Measurements from ENCODE around the gene HOMER1.
A peak's percentile ranks its signal among the peaks of the same experiment; 100 is the strongest.
"Not testable (repeated sequence)": the region's sequence is repeated elsewhere in the genome, so short reads cannot be mapped to it uniquely, and the experiment has no call there.

HOMER1 gene

GRCh38 chr5:79517601-79518000 is 3.7 kb upstream of the HOMER1 start:
- FAIRE-seq: no peak
- DNase-seq (ENCODE audit: low spot score): no peak

- no peak for DNase-seq (ENCODE audit: low spot score)
- no peak for FAIRE-seq
Measured at GRCh38 chr5:79516986-79517385, 3.1 kb upstream of the HOMER1 start.

GRCh38 chr5:79516331-79516730 is 2.4 kb upstream of the HOMER1 start:
- FAIRE-seq: not testable (repeated sequence)

GRCh38 chr5:79514391-79515105 is 614 bp upstream of the HOMER1 start:
- peak; percentile 99 for FAIRE-seq
- DNase-seq (ENCODE audit: low spot score): peak; percentile 91

More at GRCh38 chr5:79516331-79516730, 2.4 kb upstream of the HOMER1 start:
- not testable (repeated sequence) for DNase-seq (ENCODE audit: low spot score)

- DNase-seq (ENCODE audit: low spot score): peak; percentile 20
- FAIRE-seq: no peak
Measured at GRCh38 chr5:79513308-79513703, 628 bp downstream of the HOMER1 start.

DNA sequence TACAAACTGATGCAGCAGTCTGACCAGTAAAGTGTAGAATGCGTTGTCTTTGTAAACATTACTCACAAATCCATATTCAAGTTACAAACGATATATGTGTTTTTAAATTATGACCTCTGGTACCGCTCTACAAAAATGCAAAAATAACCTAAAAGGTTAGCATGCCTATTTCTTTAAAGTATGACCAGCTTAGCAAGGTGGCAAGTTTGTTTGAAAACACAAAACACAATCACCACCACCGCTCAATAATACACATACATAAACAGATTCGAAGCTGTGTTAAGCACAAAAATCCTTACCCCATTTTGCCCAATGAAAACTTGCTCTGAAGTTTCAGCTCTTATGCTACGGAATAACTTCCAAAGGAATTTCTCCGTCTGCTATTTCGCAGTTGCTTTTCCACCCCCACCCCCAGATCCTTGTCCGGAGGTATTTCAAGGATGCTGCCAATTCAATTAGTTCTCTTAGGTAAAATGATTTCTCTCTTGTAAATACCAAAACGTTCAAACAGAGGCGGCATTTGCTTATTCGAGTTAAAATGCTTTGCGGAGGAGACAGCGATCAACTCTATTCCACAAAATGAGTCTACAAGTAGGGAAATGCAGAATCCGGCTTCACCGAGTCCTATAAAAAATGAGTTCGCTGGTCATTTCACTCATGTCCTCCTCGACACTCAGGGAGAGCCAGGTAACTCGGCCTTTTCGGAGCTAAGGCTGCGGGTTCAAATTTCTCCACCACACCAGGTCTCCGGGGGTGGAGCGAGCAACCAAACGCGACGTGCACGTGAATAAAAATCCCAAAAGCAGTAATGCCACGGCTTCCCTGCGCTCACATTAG is 1.2 kb downstream of the HOMER1 start:
- FAIRE-seq: no peak
- no peak for DNase-seq (ENCODE audit: low spot score)

DNA sequence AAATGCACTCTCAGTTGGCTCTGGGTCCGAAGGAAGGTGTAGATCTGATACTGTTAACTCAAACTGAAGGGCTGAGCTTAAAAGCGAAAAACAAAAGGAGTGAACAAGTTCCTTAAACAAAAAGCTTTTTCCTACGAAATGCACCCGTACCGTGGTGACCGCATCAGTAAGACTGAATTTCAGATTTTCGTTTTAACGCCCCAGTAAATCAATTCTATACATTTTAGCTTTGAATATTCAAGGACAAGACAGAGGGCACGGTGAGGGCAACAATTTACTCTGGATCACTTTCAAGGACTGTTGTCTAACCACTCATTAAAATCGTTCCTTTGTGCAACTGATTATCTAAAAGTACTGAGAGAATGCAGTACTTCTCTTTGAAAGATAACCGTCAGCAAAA is 1.9 kb downstream of the HOMER1 start:
- FAIRE-seq (no peak), DNase-seq (ENCODE audit: low spot score) (no peak)

GRCh38 chr5:79510638-79511037 is 3.3 kb downstream of the HOMER1 start:
- FAIRE-seq (no peak), DNase-seq (ENCODE audit: low spot score) (no peak)

GRCh38 chr5:79509244-79509885 is 4.6 kb downstream of the HOMER1 start:
- FAIRE-seq: no peak
- no peak for DNase-seq (ENCODE audit: low spot score)

DNA sequence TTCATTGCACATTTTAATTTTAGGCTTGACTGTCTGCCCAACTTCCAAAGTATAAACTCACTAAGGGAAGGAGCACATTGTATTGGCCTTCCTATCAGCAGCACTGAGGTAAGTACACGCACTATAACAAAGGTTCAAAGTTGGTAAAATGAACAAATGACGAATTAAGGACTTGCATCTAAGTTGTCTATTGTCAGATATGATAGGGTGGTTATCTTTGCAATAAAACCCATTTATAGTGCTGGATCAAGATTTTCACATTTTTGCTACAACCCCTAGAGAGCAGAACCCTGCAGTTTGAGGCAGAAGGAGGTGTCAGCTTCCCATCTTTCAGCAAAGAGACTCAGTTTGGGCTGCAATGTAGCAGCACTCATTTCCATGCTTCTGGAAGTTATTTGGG is 5.1 kb downstream of the HOMER1 start:
- DNase-seq (ENCODE audit: low spot score) (no peak), FAIRE-seq (no peak)

- FAIRE-seq: no peak
- no peak for DNase-seq (ENCODE audit: low spot score)
Measured at GRCh38 chr5:79508354-79508753, 5.6 kb downstream of the HOMER1 start.

- no peak for DNase-seq (ENCODE audit: low spot score)
- no peak for FAIRE-seq
Measured at GRCh38 chr5:79507251-79508205, 6.4 kb downstream of the HOMER1 start.

DNA sequence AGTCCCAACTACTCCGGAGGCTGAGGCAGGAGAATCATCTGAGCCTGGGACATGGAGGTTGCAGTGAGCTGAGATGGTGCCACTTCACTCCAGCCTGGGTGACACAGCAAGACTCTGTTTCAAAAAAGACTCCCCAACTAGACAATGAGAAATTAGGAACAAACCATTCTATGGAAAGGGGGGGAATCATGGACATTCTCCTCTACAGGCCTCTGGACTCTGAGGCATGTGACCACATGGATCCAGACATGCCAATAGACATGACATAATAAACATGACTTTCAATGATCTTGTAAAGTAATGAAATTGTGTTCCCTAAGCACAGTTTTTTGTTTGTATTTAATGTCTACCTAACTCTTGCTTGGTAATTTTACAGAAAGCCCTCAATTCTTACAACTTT is 8.8 kb downstream of the HOMER1 start:
- DNase-seq (ENCODE audit: low spot score): no peak
- FAIRE-seq: no peak

DNA sequence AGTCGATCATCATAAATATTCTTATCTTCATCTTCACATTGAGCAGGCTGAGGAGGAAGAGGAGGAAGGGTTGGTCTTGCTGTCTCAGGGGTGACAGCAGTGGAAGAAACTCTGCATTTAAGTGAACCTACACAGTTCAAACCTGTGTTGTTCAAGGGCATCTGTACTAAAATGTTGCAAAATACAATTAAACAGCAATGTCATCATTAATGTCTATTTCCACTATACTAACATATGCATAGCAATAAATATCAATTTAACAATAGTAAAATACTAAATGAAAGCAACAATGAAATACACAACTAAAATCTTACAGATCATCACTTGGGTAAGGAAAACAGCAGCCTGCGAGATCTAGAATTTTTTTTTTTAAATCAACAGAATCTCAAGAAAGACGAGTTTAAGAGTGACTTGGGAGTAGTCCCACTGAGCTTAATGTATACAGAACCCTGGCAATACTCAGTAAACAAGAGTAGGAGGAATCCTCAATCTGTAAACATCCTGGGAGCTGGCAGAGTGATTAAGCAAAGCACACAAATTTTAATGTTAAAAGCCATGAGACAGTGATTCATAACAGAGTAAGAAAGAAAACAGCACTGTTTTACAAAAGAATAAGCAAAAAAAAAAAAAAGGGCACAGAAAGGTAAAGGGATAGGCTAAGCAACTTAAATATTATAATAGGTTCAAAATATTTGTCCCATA is 10.0 kb downstream of the HOMER1 start:
- FAIRE-seq: no peak

DNA sequence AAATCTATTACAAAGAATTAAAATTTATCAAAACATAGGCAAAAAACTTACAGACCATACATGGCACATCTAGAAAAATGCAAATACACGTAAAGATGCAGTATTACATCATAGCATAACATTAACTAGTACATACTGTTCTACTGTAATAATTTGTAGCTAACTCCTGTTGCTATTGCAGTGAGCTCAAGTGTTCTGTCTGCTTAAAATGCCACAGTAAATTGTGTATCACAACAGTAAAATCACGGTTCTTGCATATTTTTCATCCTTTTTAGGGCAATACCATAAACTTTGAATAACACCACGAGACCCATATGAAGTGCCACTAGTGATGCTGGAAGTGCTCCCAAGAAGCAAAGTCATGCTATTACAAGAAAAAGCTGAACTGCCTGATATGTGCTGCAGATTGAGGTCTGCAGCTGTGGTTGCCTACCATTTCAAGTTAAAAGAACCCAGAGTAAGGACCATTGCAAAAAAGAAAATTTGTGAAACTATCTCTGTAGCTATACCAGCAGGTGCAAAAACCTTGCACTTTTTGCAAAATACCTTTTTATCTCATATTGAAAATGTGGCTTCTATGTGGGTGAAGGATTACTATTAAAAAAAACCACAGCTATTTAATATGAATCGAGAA is 14.2 kb downstream of the HOMER1 start:
- no peak for DNase-seq (ENCODE audit: low spot score)
- no peak for FAIRE-seq

More for the DNA sequence above, 10.0 kb downstream of the HOMER1 start:
- DNase-seq (ENCODE audit: low spot score): no peak

GRCh38 chr5:79495311-79495710 is 18.6 kb downstream of the HOMER1 start:
- DNase-seq (ENCODE audit: low spot score) (no peak), FAIRE-seq (no peak)

DNA sequence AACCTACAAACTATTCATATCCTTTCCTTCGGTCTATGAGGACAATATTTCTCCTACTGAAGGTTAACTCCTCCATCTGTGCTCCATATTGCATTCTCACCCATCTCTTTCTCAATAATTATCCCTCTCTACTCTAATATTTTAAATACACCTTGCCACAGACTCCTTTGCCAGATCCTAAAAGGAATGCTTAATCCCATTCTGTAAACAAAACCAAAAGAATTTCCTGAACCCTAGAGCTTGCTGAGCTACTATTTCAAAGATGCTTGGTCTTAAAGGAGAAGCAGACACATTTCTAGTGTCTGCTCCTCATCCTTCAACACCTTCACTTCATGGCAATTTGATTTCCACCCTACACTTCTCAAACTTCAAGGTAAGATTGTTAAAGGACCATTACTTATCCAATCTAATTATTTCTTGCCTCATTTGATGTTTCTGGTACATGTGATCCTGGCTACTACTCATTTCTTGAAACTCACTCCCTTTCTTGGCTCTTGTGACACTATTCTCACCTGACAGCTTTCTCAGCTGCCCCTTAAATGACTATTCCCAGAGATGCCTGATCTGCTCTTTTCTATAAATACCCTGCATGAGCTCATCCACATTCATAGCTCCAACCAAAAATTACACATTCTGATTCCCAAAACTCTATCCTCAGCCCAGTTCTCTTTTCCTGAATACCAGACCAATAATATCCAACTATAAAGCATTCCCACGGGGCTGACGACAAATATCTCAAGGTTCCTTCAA is 20.2 kb downstream of the HOMER1 start:
- DNase-seq (ENCODE audit: low spot score) (no peak), FAIRE-seq (no peak)

DNA sequence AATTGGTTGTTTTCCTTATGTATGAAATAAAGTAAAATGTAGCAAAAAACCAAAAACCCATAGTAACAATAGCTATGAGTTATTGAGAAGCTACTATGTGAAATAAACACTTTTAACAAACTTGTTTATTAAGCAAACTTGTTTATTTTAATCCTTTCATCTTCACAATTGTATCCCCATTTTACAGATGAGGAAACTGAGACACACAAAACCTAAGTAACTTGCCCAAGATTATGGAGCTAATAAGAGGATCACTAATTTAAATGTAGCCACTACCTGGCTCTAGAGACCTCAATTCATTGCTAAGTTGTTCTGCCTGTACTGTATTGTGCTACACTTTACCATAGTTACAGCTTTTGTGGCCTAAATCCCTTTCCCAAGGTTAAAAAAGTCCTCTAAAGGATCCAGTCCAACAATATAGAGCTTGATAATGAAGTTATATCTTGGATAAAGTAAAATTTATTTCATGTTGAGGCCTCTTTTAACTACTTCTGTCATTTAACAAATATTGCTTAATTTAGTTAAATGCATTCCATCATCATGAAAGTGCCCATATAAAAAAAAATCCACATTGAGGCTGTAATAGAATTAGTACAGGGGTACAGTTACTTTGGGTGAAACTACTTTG is 22.1 kb downstream of the HOMER1 start:
- DNase-seq (ENCODE audit: low spot score): no peak
- no peak for FAIRE-seq

Data from urothelium cell line (cell line).